Activated CD8-positive, alpha-beta memory T cell treated with anti-CD3 and anti-CD28 coated beads, Interleukin-2, amount 50 U/mL, for 4 hours (primary cell): Measurements from ENCODE around the gene CACNG6.
A peak's percentile ranks its signal among the peaks of the same experiment; 100 is the strongest.

Experiments
- DNase-seq: peaks from one replicate; pipeline ENCODE4 v3.0.0-alpha.2; 2020

The CACNG6 gene

GRCh38 chr19:53969366-53969765 is 22.1 kb upstream of the CACNG6 start:
- no peak for DNase-seq

- DNase-seq: no peak
Observed at GRCh38 chr19:53971673-53972072, 19.8 kb upstream of the CACNG6 start.

DNA sequence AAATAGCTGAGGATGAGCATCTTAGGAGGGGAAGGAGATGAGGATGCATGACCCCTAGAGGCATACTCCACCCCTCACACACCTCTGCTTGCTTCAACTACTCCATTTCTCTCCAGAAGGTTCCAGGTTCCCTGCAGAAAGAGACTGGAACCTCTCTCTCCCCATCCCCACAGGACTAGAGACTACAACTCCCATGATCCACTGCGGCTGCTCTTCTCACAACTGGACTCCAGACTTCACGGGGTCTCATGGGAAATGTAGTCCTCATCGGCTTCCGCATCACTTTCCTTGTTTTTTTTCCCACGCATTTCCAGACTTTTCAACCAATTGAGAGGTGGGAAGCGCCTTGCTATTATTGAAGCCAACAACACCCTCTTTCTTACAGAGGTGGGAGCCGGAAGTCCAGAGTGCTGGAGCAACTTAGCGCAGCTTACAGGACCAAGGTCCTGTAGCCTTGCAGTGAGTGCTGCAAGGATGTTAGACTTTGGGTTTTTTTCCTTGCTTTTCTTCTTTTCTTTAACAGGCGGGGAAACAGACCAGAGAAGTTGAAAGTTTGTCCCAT is 13.9 kb upstream of the CACNG6 start:
- DNase-seq: peak; percentile 58

DNA sequence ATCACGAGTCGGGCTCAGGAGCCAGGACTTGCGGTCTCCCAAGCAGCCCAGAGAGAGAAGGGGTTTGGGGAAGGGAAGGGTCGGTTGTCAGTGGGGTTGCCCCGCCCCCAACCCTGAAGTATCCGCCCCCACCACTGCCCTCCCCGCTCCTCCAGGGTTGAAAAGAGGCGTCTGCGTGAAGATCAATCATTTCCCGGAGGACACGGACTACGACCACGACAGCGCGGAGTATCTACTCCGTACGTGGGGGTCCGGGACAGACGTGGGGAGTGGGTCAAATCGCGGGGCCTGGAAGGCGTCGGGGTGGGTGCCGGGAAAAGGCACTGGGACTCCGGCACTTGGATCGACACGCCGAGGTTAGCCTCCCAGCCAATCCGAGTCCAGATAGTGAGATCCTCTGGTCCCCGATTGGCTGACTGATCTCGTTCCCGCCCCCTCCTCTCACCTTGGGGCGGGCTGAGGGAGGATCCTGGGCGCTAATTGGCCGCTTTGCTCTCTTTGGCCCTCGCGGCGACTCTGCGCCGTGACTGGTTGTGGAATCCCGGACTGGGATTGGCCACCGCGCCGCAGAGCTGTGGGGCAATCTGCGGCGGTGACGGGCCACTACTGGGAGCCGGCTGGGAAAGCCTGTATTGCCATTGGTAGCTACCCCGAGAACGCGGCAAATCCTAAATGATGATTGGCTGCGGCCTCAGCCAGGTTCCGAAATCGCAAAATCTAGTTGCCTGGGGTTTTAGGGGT is 13.3 kb upstream of the CACNG6 start:
- DNase-seq: no peak

DNA sequence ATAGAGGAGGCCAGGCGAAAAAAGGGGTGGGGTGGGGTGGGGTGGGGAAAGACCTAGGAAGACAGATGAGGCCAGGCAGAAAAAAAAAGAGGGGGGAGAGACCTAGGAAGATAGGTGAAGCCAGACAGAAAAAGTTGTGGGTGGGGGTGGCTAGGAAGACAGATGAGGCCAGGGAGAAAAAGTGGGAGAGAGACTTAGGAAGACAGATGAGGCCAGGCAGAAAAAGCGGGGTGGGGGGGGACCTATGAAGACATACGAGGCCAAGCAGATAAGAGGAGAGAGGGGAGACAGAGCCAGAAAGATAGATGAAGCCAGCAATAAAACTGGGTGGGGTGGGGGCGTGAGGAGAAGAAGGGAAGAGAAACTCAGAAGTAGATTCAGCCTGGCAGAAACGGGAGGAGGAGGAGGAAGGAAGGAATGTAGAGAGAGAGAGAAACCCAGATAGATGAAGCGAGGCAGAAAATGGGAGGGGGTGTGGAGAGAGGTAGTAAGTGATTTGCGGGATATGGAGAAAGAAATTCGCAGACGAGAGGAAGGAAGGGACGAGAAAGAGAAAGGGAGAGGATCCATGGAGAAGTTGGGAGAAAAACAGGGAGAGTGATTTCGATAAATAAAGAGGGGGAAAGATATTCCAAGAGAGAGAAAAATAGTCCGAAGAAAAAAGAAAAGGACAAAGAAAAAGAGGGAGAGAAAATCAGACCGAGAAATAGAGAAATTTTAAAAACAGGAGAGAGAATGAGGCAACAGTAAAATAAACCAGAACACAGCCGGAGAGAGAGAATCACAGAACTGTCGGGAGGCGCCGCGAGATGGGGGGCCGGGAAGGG is 12.2 kb upstream of the CACNG6 start:
- no peak for DNase-seq

DNA sequence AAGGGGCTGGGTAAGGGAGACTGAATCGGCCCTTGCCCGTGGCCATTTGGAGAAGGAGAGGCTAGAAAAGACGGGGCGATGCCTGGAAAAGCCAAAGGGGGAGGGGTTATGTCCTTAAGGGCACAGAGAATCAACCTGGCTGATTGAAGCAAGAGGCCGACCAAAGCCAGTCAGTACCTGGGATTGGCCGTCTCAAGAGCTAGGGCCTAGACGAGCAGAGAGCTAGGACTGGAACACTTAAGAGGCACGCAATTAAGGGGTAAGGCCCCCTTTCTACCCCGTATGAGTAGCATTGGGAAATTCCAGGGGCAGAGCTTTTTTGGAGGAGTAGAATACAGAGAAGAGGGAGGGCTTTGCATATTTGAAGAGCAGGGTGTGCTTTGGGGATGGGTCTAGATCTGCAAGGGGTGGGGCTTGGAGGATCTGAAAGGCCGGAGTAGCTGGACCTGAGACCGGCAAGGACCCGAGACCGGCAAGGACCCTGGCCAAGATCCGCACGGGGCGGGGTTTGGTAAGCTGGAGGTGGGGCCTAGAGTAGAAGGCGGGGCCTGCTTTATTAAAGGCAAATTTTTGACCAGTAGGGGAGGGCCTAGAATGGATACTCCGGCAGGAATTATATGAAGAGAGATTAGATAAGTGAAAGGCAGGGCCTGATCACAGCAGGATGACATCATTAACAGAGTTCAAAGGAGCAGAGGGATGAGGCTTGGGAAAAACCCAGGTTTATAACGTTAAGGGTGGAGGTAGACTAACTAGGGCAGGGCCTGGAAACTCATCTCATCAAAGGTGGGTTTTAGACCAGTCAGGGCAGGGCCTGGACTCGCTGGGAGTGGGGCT is 10.7 kb upstream of the CACNG6 start:
- no peak for DNase-seq

GRCh38 chr19:53981376-53981951 is 10.0 kb upstream of the CACNG6 start:
- DNase-seq: no peak

- DNase-seq: no peak
Observed at GRCh38 chr19:53982001-53982451, 9.4 kb upstream of the CACNG6 start.

DNA sequence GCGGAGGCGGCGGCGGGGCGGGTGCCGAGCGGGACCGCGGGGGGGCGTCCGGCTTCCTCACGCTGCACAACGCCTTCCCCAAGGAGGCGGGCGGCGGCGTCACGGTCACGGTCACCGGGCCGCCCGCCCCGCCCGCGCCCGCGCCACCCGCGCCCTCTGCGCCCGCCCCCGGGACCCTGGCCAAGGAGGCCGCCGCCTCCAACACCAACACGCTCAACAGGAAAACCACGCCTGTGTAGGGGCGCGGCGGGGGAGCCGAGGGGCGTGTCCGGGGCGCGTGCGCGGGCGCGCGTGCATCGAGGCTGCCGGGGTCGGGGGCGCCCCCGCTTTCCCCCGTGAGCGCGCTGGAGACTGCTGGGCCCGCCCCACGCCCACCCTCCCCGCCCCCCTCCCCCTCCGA is 8.8 kb upstream of the CACNG6 start:
- DNase-seq: peak; percentile 24

- no peak for DNase-seq
Observed at GRCh38 chr19:53983457-53984289, 7.8 kb upstream of the CACNG6 start.

DNA sequence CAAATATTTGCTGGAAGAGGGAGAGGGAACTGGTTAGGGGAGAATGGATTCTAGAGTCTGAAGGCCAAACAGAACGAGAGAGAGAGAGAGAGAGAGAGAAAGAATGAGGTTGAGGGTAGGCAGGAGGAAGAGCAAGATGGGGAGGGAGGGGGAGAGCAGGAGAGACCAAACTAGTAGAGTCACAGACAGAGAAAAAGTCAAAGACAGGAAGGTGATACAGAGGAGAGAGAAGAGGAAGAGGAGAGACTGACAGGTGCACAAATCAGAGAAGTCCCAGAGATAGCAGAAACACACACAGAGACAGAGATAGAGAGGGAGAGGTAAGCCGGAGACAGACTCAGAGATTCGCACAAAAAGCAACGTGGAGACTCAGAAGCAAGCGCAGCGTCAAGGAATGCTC is 5.6 kb upstream of the CACNG6 start:
- DNase-seq: no peak

GRCh38 chr19:53988981-53989380 is 2.5 kb upstream of the CACNG6 start:
- DNase-seq: no peak

- no peak for DNase-seq
Observed at GRCh38 chr19:53989600-53990533, 1.6 kb upstream of the CACNG6 start.

- no peak for DNase-seq
Observed at GRCh38 chr19:53992211-53992610, 774 bp downstream of the CACNG6 start.

DNA sequence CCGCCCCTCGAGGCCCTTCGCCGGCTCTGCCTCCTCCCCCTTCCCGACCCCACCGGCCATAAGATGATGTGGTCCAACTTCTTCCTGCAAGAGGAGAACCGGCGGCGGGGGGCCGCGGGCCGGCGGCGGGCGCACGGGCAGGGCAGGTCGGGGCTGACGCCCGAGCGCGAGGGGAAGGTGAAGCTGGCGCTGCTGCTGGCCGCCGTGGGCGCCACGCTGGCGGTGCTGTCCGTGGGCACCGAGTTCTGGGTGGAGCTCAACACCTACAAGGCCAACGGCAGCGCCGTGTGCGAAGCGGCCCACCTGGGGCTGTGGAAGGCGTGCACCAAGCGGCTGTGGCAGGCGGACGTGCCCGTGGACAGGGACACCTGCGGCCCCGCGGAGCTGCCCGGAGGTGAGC is 1.4 kb downstream of the CACNG6 start:
- DNase-seq: no peak

DNA sequence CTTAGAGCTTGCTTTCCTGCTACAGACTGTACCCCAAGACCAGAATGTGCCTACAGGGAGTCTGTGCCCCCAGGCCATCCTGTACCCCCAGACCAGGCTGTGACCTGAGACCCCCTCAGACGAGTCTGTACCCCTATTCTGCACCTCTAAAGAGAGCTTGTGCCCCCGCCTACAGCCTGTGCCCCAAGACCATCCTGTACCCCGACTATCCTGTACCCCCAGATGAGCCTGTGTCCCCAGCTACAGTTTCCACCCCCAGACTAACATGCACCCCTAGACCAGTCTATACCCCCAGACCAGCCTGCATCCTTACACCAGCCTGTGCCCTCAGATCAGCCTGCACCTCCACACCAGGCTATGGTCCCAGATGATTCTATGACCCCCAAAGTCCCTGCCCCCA is 2.0 kb downstream of the CACNG6 start:
- no peak for DNase-seq

GRCh38 chr19:53994811-53995210 is 3.4 kb downstream of the CACNG6 start:
- no peak for DNase-seq

DNA sequence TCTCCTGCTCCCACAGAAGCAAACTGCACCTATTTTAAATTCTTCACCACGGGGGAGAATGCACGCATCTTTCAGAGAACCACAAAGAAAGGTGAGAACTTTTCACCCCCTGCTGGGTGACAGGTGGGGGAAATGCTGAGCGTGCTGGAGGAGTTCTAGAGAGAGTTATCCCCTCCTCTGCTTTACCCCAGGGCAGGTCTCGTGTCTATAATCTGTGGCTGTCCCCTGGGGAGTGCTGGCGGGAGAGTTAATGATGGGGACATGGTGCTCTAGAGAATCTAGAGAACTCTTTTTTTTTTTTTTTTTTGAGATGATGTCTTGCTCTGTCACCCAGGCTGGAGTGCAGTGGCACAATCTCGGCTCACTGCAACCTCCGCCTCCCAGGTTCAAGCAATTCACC is 6.8 kb downstream of the CACNG6 start:
- no peak for DNase-seq

DNA sequence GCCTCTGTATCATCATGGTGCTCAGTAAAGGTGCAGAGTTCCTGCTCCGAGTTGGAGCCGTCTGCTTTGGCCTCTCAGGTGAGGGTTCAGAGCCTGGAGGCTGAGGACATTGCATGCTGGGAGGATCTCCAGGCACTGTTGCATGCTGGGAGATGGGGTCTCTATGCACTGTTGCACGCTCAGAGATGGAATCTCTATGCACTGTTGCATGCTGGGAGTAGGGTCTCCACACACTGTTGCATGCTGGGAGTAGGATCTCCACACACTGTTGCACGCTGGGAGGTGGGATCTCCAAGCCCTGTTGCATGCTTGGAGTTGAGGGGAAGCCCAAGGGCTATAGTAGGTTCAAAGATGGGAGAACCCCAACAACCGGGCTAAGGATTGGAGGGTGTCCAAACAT is 8.3 kb downstream of the CACNG6 start:
- no peak for DNase-seq

GRCh38 chr19:54001496-54001895 is 10.1 kb downstream of the CACNG6 start:
- DNase-seq: no peak
